Testis (tissue), 2 donors: ENCODE results near the gene TNRC6B.

ENCODE experiments used
- CTCF ChIP-seq, 3 experiments: fragments of 450-650 bp in 2 of 3; fragments of 200-600 bp in 1 of 3; sonication (generic) in 1 of 3; IDR thresholded peaks; one replicate each; pipeline ENCODE4 v1.5.1; 2016 to 2019; ENCODE audit warnings: antibody characterized with exemption in 3 of 3, mild to moderate bottlenecking in 2 of 3, moderate library complexity in 1 of 3
- POLR2A ChIP-seq: fragments of 450-650 bp; IDR thresholded peaks from one replicate; pipeline ENCODE4 v1.6.1; 2017; ENCODE audit warnings: antibody characterized with exemption, mild to moderate bottlenecking, moderate library complexity

- TF ChIP-seq CTCF (IDR thresholded peaks at IDR 0.05) = no peak
- no peak for TF ChIP-seq POLR2A
These were observed 26.8 kb downstream of the TNRC6B start for GRCh38 chr22:40204321-40205116.
